NCI-H2171 treated with DMSO at 0.1 percent for 48 hours (cell line): ENCODE results near the gene AP1M1.
A peak's percentile ranks its signal among the peaks of the same experiment; 100 is the strongest.

Experiments used
- DNase-seq: peaks from one replicate; lab custom pipeline; 2025; lab: John Stamatoyannopoulos, UW

The AP1M1 gene

DNA sequence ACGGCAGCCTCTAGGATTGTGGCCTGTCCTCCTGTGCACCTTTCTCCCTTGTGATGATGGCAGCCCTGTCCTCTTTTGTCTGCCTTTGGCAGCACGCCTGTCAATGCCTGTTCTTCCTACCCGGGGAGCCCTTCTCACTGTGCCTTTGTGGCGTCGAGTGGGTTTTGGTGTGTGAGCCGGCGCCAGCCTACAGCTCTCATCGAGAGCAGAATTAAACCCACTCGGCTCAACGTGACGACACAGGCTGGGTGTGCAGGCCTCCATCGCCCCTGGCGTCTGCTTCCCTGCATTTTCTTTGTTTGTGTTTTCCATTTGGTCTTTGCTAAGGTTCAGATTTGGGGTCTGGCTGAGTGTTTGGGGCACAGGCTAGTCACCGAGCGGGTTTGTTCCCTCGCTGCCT is 34.4 kb downstream of the AP1M1 start:
- DNase-seq: no peak

DNA sequence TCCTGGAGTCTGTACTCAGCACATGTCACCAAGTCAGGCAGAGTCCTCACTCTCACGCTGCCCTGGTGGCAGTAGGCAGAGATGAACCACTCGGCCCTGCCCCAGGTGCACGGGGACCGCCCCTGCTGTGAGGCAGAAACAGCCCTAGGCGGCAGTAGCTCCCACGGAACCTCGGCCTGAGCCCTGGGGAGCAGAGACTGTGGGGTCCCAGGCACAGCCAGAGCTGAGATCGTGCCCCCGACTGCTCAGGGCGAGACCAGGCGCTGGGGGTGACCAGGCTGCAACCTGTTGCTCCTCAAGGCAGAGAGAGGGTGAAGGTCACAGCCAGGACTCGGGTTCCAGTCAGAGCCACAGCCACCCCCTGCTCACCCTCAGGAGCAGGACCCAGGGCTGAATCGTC is 34.9 kb downstream of the AP1M1 start:
- no peak for DNase-seq

GRCh38 chr19:16233081-16233776 is 35.5 kb downstream of the AP1M1 start:
- no peak for DNase-seq

- no peak for DNase-seq
Observed at GRCh38 chr19:16233836-16234551, 36.3 kb downstream of the AP1M1 start.

GRCh38 chr19:16234552-16235445 is 37.1 kb downstream of the AP1M1 start:
- no peak for DNase-seq

GRCh38 chr19:16235811-16236652 is 38.3 kb downstream of the AP1M1 start:
- DNase-seq: no peak

GRCh38 chr19:16244091-16244490 is 46.4 kb downstream of the AP1M1 start:
- no peak for DNase-seq

- peak; percentile 58 for DNase-seq
Observed at GRCh38 chr19:16247353-16248182, 49.9 kb downstream of the AP1M1 start.

DNA sequence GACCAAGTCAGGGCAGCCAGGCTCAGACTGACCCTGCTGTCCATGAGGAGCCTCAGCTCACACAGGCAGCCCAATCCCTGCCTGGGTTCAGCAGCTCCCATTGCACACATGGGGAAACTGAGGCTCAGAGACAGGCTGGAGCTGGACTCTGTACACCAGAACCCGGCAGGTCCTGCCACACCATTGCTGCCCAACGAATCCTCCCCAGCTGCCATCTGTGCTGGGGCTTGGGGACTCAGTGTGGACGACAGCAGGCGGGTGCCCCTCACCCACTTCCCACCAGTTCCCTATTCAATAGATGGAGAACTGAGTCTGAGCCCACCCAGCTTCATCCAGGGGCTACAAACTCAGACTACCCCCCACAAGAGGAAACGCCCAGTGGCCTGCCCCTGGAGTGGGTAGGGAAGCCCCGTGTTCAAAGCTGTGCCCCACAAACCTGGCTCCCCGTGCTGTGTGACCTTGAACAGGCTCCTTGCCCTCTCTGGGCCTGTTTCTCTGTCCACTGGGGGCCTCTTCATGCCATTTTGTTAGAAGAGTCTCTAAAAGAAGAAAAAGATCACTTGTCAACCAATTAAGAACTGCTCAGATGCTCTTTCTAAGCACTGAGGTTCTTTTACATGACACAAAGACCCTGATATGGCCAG is 50.8 kb downstream of the AP1M1 start:
- no peak for DNase-seq

DNA sequence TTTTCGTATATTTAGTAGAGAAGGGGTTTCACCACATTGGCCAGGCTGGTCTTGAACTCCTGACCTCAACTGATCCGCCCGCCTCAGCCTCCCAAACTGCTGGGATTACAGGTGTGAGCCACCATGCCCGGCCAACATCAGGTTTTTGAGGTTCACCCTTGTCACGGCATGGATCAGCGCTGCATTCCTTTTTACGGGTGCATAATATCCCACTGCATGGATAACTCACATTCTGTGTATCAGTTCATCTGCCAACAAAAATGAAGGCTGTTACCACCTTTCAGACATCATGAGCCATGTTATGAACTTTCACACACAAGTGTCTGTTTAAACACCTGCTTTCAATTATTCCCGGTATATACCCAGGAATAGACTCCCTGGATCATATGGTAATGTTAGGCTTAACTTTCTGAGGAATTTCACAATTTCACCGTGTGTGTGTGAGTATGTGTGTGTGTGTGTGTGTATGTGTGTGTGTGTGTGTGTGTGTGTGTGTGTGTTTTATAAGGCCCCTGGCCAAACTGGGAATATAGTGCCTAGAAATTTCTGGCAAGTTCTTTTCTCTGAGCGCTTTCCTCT is 52.2 kb downstream of the AP1M1 start:
- DNase-seq: no peak

DNA sequence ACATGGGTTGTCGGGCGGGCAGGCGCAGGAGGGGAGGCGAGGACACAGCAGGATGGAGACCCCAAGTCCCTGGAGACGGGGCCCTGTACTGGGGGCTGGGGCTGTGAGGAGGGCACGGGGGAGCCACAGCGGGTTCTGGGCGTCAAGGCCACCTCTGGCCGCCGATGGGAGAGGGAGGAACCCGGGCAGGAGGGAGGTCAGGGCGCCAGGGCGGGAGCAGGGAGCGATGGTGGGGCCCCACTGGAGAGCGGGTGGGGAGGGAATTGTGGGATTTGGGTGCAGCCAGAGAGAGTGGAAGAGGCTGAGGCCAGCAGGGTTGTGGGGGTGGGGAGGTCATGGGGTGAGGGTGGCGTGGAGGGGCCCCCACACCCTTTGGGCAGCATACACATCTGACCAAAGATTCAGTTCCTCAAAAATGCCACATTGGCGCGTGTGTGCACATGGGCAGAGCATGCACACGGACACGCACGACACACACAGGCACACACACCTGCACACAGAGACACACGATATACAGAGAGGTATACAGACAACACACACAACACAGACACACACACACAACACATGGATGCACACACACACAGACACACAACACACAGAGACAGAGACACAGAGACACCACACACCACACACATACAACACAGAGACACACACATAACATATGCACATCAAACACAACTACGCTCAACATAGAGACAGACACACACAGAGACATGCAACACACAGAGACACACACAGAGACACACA is 54.9 kb downstream of the AP1M1 start:
- DNase-seq: no peak

DNA sequence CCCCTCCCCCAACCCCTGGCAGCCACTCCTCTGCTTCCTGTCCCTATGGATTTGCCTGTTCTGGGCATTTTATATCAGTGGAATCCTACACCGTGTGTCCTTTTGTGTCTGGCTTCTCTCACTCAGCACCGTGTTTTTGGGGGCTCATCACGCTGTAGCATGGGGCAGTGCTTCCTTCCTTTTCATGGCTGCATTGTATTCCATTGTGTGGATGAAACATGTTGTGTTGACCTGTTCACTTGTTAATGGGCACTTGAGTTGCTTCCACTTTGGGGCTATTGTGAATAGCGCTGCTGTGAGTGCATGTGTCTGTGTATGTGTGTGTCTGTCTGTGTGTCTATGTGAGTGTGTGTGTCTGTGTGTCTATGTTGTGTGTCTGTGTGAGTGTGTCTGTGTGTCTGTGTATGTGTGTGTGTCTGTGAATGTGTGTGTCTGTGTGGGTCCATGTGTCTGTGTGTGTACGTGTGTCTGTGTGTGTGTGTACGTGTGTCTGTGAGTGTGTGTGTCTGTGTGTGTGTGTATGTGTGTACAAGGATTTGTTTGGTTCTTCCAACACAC is 57.2 kb downstream of the AP1M1 start:
- no peak for DNase-seq

DNA sequence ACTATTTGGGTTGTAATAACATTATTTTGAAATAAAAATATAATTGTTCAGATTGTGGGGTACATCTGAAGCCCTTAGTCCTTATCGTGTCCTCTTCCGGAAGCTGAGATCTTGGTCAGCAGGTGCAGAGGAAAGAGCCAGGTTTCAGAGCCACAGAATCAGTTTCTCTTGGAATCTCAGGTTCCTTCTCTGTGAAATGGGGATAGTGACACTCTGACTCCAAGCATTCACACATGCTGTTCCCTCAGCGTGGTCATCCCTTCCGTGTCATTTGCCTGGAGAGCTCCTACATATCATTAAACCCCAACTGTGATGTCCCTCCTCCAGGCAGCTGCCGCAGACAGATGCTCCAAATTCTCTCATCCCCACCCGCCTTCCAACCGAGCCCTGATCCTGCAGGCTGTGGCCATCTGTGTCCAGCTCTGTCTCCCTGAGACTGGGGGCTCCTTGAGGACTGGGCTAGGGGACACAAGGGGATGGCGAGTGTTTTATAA is 59.8 kb downstream of the AP1M1 start:
- no peak for DNase-seq

DNA sequence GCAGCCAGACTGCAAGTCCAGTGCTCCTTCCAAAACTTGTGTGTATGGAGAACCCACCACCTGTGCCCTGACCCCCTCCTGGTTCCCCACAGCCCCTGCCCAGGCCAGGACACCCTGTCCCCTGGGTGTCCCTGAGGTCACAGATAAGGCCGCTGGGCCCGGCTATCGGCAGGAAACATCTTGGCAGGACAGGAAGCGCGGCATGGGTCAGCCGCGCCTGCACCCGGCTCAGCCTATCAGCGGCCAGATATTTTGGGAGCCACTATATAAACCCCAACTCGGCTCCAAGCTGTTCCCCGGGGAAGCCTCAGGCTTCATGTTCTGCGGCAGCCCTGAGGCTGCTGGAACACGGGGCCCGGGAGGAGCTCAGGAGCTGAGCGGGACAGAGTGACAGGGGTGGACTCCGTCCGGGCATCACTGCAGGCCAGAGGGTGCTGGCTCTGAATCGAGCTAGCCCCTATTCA is 60.8 kb downstream of the AP1M1 start:
- no peak for DNase-seq

DNA sequence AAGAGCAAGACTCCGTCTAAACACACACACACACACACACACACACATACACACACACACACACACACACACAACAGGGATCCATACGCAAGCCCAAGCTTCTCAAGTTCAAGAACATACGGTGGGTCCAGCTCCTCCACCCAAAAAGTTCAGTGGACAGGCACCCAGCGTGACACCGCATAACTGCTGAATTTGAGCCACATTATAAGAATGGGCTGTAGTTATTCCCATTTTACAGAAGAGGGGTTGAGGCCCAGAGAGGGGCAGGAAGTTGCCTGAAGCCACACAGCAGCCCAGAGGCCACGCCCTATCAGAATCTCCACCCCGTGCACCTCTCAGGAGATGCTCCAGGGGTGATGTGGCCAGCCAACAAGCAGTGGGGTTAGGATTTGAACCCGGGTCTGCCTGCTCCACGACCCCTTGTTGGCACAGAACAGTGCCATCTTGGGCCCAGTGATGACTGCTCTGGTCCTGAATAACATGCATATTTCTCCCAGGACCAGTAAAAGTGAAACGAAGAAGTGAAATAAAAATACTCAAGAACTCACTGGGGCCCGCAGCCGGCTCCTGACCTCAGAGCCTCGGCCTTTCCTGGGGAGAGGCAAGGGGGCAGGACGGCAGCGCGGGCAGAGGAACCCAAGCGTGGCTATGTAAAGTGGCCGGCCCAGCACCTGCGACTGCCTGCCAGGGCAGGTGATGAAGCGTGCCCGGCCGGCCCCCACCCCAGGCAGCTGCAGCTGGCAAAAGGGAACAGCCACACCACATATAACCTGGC is 61.9 kb downstream of the AP1M1 start:
- DNase-seq: no peak

DNA sequence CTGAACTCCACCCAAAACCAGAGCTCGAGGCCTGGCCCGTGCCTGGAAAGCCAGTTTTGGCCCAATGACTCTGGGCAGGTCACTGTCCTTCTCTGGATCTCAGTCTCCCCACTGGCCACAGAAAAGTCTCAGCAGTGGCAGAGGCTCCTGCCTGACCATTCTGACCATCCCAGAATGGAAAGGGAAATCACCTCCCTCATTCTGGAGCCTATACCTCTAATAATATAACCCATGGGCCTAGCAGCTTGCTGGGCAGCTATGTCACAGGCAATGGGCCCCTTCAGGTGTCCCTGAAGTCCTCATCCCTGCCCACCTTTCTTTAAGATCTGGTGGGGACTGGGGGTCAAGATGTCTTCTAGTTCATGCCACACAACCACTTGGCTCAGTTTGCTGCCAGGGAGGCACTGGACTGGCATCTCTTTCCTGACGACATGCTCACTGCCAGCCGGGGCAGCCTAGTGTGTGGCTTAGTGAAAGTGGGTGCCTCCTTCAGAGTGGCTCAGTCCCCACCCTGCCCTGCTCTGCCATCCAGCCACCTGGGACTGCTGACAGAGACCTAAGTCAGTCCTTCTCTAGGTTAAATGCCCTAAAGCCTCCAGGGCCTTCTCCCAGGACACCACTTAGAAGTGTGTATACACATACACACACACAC is 62.6 kb downstream of the AP1M1 start:
- DNase-seq: no peak

DNA sequence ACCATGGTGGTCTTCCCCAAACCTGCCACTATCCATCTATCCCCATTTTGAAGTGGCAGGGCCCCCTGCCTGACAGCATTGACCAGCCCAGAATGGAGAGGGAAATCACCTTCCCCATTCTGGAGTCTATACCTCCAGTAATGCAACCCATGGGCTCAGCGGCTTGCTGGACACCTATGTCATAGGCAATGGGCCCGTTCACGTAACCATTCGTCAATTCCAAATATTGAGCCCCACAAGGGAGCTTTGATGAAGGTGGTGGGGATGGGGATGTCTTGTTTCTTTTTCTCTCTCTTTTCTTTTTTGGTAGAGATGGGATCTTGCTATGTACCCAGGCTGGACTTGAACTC is 63.1 kb downstream of the AP1M1 start:
- DNase-seq: no peak
